HG02642 (cell line): ENCODE measurements around the gene LRRN4.

Experiments used
- ATAC-seq: cut with Tn5 transposase; IDR thresholded peaks from one replicate; pipeline ENCODE4 v1.9.1; 2021; ENCODE audit warnings: mild to moderate bottlenecking; ENCODE audit not compliant: unreplicated experiment, poor library complexity

The LRRN4 gene

DNA sequence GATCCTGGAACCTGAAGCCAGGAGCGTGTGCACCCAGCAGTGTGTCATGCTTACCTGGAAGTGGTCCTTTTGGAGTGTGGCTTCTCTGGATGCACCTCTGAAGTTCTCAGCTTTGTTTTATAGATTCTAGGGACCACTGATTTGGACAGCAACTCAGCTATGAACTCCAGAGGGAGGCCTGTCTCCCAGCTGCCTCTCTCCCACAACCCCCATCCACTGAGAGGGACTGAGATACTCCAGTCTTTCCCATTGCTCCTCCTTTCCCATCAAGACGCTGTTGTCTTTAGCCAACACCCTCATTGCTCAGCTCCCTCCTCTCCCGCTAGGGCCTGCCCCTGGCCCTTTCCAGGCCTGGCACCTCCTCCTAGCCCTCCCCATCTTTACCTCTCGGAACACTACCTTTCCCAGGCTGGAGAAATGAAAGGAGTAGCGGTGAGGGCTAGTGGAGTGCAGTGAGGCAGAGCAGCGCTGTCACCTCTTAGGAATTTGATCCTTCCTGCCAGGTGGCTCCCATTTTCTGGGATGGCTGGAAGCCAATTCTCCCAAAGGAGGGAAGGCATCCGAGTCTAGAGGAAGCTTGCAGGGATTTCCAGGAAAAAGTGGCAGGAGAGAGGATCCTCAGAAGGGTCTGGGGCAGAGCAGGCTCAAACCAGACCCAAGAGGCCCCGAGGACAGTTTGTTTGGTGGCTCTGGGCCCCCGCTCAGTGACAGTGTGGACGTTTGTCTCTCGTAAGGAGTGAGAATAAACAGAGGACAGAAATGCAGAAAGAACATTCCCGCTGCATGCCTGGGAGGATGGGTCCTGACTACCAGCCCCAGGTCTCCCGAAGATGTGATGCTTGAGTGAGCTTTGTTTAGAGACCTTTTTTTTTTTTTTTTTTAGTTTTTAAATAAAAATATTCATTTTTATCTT, at the start of gene LRRN4:
Gene LRRN4 (minus strand): TSS at position 285 of the 913 bp plus-strand sequence. CDS start 1,261 bp downstream, outside the sequence.
- ATAC-seq, result no peak

DNA sequence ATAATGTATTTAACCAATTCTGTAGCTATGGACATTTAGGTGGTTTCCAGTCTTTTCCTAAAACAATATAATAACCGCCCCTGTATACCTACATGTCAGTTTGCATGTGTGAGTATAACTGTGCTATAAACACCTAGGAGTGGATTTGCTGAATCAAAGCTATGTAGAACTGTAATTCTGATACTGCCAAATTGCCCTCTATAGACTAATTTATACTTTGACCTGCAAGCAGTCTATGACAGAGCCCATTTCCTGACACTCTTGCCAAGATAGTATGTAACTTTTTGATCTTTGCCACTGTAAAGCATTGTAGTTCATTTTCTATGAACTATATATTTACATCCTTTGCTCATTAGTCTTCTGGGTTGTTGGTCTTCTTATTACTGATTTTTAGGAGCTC, 49.4 kb upstream of the LRRN4 start:
- ATAC-seq, result no peak

- ATAC-seq, result no peak
Measured at GRCh38 chr20:6101346-6101745, 47.5 kb upstream of the LRRN4 start.

DNA sequence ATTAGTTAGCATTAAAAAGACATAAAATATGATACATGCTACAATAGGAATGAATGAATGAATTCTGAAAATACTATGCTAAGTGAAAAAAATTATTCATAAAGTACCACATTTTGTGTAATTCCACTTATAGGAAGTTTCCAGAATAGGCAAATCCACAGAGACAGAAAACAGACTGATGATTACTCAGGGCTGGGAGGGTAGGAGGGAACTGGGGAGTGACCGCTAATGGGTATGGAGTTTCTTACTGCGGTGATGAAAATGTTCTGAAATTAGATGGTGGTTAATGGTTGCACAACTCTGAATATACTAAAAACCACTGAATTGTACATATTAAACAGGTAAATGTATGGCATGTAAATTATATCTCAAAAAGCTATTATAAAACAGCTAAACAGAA, 46.4 kb upstream of the LRRN4 start:
- ATAC-seq, result no peak

DNA sequence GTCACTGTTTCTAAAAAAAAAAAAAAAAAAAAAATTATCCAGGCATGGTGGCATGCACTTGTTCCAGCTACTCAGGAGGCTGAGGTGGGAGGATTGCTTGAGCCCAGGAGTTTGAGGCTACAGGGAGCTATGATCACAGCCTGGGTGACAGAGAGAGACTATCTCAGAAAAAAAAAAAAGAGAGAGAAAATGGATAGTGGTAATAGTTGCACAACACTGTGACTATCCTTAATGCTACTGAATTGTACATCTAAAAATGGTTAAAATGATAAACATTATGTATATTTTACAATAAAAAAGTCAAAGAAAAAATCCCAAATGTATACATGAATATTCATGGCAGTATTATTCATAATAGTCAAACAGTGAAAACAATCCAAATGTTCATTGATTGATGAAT, 46.0 kb upstream of the LRRN4 start:
- no peak for ATAC-seq

GRCh38 chr20:6095409-6095808, 41.5 kb upstream of the LRRN4 start:
- ATAC-seq, result no peak

- ATAC-seq, result no peak
Measured at GRCh38 chr20:6094565-6094964, 40.7 kb upstream of the LRRN4 start.

DNA sequence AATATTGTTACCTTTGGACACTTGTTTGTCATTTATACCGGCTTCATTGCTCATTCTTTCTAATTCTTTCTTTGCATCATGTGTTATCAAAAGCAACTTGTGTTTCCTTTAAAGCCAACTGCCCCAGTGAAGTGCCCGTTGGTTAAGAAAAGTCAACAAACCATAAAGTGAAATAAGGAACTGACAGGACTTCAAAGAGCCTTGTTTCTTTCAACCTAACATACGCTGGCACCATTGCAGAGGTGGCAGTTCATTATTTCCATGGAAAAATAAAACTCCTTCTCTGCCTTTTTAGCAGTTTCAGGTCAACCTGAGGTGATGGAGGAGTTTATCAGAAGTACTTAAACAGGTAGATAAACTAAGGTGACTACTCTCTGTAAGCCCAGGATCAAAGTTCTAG, 40.2 kb upstream of the LRRN4 start:
- no peak for ATAC-seq

- no peak for ATAC-seq
Measured at GRCh38 chr20:6091661-6092060, 37.8 kb upstream of the LRRN4 start.

GRCh38 chr20:6086868-6087267, 33.0 kb upstream of the LRRN4 start:
- ATAC-seq, result no peak

DNA sequence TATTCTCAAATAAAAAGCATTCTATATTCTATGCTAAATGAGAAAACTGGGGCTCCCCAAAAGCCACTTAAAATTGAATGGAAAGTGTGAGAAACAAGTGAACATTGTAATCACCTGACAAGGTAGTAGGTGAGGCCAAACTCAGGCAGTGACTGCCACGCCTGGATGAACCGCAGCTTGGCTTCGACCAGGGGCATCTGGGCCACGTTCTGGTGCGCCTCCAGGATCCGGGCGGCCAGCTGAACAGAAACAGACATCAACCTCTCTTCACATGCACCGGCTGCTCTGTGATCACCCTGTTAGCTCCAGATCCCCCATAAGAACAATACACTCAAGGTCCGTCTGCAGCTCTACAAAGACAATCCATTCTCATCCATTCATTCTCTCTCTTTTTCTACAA, 30.1 kb upstream of the LRRN4 start:
- no peak for ATAC-seq

- ATAC-seq, result no peak
Measured at GRCh38 chr20:6081236-6081635, 27.4 kb upstream of the LRRN4 start.

DNA sequence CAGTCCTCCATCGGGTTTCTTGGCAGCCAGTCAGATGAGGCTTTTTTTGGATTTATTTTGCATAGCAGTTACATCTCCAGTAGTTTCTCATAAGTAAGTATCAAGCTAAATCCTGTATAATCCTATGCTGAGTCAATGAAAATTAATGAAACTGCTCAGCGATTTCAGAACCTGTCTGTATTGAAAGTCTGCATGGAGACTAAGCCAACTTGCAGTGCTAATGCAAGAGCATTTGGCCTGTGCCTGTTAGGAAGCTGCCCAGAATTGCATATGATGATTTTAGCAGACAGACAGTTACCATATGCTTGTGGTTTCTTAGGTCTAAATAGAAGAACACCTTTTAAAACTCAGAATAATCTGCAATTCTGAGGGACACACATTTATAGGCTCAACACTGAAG, 25.2 kb upstream of the LRRN4 start:
- ATAC-seq, result no peak

GRCh38 chr20:6075428-6076219, 21.8 kb upstream of the LRRN4 start:
- no peak for ATAC-seq

DNA sequence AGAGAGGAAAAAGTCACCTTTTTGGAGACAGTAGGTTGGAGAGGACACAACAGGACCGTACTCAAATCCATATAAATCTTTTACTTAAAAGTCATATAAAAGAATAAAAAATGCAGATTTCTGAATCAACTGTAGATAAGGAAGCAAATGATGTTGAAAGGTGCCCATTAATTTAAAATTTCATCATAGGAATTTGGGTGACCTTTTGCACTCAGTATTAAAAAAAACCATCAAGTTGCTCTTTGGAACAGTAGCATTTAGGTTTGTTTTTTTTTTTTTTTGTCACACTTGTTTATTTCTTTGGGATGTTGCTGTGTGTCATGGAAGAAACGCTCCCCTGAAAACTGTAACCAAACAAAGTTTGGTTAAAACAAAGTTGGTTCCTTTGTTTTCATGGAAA, 20.9 kb upstream of the LRRN4 start:
- ATAC-seq, result no peak

DNA sequence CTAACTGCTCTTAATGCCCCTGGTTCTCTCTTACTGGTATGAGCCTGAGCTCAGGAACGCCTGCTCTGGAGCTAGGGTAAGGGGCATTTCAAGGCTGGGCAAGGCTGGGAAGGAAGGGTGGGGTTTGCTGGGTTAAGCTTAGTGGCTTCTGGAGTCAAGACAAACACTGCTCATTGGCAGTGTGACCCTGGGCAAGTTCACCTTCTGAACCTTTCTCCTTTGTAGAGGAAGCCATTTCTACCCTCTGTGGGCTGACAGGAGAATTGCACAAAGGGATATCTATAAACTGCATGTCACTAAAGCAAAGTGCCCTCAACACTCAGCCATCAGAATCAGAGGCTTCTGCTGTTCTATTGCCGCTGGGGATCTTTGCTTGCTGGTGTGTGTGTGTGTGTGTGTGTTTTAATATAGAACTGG, 20.3 kb upstream of the LRRN4 start:
- peak; percentile 67 for ATAC-seq

DNA sequence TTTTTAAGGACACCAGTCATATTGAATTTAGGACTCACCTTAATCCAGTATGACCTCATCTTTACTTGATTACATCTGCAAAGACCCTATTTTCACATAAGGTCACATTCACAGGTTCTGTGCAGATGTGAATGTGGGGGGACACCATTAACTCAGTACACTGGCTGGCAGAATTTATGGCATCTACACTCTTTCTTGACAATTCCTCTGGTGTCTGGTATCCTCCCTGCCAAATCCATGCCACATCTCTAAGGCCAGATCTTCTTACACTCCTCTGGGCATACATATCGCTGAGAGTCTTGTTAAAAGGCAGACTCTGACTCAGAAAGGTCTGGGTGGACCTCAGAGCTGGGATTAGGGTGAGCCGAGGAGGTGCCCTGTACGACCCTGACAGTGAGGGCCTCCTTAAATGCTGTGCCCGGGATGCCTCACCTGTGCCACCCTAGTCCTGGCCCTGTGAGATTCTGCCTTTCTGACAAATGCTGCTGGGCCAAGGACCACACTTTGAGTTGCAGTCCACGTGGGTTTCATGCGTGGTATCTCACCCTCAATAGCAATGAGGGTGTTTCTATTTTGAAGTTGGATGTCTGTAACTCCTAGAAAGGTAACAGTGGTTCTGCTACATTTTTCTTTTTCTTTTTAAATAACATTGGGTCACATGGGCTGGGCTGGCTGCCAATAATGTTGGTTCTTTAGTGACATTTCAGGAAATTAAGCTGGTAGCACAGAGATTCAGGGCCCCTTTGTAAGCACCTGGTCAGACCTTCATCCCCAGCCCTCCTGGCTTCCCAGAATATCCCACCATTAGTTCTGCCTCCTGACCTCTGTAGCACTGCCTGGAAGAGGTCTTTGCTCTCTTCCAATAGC, 17.2 kb upstream of the LRRN4 start:
- no peak for ATAC-seq

- no peak for ATAC-seq
Measured at GRCh38 chr20:6069669-6070068, 15.8 kb upstream of the LRRN4 start.

DNA sequence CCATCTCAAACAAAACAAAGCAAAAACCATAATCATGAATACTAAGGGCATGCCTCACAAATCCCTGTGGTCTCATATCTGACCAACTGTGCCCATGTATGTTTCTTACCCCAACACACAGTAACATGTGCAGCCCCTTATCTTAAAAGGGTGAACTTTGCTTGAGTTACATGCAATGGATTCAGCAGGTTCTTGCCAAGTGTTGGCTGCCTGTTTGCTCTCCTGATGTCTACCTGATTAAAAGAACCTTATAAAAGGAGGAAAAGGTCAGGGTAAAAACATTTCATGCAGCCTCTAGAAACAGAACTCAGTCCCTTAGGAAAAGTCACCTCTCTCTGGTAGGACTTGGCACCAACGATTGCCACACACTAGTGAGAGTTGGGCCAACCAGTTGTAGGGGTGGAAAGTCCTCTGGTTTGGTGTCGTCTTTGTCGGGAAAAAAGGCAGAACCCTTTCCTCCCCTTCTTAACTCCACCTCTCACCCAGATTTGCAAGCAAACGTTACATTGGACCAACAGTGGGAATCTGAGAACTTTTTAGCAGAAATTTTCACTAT, 14.0 kb upstream of the LRRN4 start:
- ATAC-seq, result no peak

DNA sequence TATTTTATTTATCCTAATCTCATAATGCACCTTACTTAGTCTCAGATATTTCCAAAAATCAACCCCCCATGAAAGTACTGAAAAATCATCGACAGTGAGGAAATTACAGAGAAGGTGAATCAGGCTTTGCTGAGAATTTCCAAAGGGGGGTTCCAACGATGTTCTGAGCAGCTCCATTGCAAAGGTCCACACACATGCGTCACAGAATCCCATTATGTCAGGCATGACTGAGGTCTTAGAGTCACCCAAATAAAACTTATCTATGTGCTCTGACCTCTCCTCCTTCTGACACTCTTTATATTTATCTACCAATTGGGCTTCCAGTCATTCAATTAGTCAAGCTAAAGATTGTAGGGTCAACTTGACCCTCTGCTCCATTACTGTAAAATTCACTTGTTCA, 12.7 kb upstream of the LRRN4 start:
- ATAC-seq, result no peak
